ENCODE data around the gene NOB1.

NOB1 gene

DNA sequence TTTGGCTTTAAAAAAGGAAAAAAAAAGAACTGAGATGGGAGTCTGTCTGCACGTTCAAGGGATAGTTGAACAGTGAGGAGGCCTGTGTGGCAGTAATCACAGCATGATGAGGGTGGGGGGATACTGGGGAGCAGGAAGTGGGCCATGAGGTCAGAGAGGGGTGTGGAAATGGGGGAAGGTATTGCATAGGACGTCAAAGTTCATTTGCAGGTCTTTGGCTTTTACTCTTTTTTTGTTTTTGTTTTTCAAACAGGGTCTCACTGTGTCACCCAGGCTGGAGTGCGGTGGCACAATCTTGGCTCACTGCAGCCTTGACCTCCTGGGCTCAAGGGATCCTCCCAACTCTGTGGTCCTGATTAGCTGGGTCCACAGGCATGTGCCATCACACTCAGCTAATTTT is 26.4 kb upstream of the NOB1 start:
- DNase-seq: no peak
- no peak for ATAC-seq (ENCODE audit: insufficient read depth, low read depth)
- H3K4me1 ChIP-seq (ENCODE audit: insufficient read depth, low read length): no peaks in the 10 kb centered on the region

DNA sequence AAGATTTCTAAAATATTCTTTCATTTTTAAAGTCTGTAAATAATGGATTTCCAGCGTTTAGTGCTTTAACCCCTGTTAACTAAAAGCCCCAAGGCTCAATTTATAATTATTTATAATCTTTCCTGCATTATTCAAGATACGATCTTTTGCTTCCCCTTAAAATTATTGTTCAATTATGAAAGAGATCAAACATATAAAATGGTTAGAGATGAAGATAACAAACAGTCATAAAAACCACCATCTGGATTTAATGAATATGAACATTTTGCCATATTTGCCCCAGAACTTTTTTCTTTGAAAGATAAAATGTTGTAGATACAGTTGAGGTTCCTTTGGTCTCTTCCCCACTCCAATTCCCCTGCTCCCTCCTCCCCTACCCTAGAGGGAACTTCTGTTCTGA is 25.0 kb upstream of the NOB1 start:
- no peak overlapping the region for H2AFZ ChIP-seq (ENCODE audit: low read depth, low read length)

More for the DNA sequence above, 26.4 kb upstream of the NOB1 start:
- Histone ChIP-seq H3K9ac (ENCODE audit: low read depth, low read length) (no peak overlapping the region), H3K4me2 (ENCODE audit: insufficient read depth, low read length) (no peak overlapping the region), H3K36me3 (ENCODE audit: insufficient read depth, low read length) (no peaks in the 10 kb centered on the region), H4K20me1 (ENCODE audit: insufficient read depth, low read length) (no peaks in the 10 kb centered on the region), H3K9me3 (ENCODE audit: insufficient read depth, low read length, severe bottlenecking) (peaks cover under 1% of the 10 kb centered on the region), H3K79me2 (ENCODE audit: insufficient read depth, low read length) (no peaks in the 10 kb centered on the region), H3K27ac (ENCODE audit: low read length) (no peak overlapping the region), H2AFZ (ENCODE audit: low read depth, low read length) (no peak overlapping the region), H3K27me3 (ENCODE audit: insufficient read depth, low read length, poor library complexity) (no peaks in the 10 kb centered on the region), H3K4me3 (ENCODE audit: low read depth in 1 of 2, low read length in 2 of 2) (no peak overlapping the region)
- TF ChIP-seq, protein P1, sequence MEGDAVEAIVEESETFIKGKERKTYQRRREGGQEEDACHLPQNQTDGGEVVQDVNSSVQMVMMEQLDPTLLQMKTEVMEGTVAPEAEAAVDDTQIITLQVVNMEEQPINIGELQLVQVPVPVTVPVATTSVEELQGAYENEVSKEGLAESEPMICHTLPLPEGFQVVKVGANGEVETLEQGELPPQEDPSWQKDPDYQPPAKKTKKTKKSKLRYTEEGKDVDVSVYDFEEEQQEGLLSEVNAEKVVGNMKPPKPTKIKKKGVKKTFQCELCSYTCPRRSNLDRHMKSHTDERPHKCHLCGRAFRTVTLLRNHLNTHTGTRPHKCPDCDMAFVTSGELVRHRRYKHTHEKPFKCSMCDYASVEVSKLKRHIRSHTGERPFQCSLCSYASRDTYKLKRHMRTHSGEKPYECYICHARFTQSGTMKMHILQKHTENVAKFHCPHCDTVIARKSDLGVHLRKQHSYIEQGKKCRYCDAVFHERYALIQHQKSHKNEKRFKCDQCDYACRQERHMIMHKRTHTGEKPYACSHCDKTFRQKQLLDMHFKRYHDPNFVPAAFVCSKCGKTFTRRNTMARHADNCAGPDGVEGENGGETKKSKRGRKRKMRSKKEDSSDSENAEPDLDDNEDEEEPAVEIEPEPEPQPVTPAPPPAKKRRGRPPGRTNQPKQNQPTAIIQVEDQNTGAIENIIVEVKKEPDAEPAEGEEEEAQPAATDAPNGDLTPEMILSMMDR (IDR thresholded peaks at IDR 0.05; ENCODE audit: borderline replicate concordance, extremely low read depth, low read length, poor library complexity, severe bottlenecking): no peak
- no peak for TF ChIP-seq EZH2 (IDR thresholded peaks at IDR 0.05; ENCODE audit: borderline replicate concordance, low read depth, low read length, severe bottlenecking)

DNA sequence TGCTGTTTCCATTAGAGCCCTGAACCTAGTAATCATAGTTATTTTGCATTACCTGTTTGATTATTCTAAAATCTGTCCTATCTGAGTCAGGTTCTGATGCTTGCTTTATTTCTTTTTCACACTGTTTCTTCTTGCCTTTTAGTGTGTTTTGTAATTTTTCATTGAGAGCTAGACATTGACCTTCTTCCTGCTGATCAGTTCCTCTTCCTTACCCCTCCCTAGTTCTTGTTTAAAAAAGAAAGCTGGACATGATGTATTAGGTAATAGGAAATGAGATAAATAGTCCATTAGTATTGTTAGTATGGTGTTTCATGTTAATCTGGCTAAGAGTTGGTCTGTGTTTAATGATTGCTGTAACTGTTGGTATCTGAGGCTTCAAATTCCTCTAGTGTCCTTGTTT is 20.8 kb upstream of the NOB1 start:
- Histone ChIP-seq H3K9ac (ENCODE audit: low read depth, low read length) (no peak overlapping the region), H3K27me3 (ENCODE audit: insufficient read depth, low read length, poor library complexity) (no peaks in the 10 kb centered on the region), H3K9me3 (ENCODE audit: insufficient read depth, low read length, severe bottlenecking) (peaks cover 9% of the 10 kb centered on the region), H2AFZ (ENCODE audit: low read depth, low read length) (no peak overlapping the region), H3K4me1 (ENCODE audit: insufficient read depth, low read length) (no peaks in the 10 kb centered on the region), H4K20me1 (ENCODE audit: insufficient read depth, low read length) (no peaks in the 10 kb centered on the region), H3K4me2 (ENCODE audit: insufficient read depth, low read length) (no peak overlapping the region), H3K27ac (ENCODE audit: low read length) (no peak overlapping the region), H3K4me3 (ENCODE audit: low read depth in 1 of 2, low read length in 2 of 2) (no peak overlapping the region), H3K36me3 (ENCODE audit: insufficient read depth, low read length) (no peaks in the 10 kb centered on the region), H3K79me2 (ENCODE audit: insufficient read depth, low read length) (peaks cover 13% of the 10 kb centered on the region; the same call in 1 of the 2 replicates)
- no peak for ATAC-seq (ENCODE audit: insufficient read depth, low read depth)
- no peak for TF ChIP-seq EZH2 (IDR thresholded peaks at IDR 0.05; ENCODE audit: borderline replicate concordance, low read depth, low read length, severe bottlenecking)
- TF ChIP-seq, protein P1 (IDR thresholded peaks at IDR 0.05; ENCODE audit: borderline replicate concordance, extremely low read depth, low read length, poor library complexity, severe bottlenecking): no peak
- DNase-seq: no peak

More for the DNA sequence above, 25.0 kb upstream of the NOB1 start:
- H3K79me2 ChIP-seq (ENCODE audit: insufficient read depth, low read length): peaks cover 3% of the 10 kb centered on the region; the same call in 1 of the 2 replicates
- H3K27me3 ChIP-seq (ENCODE audit: insufficient read depth, low read length, poor library complexity): no peaks in the 10 kb centered on the region
- H3K9ac ChIP-seq (ENCODE audit: low read depth, low read length): no peak overlapping the region
- H3K36me3 ChIP-seq (ENCODE audit: insufficient read depth, low read length): no peaks in the 10 kb centered on the region
- peaks cover 9% of the 10 kb centered on the region for H3K9me3 ChIP-seq (ENCODE audit: insufficient read depth, low read length, severe bottlenecking)
- ATAC-seq (ENCODE audit: insufficient read depth, low read depth) (no peak), DNase-seq (no peak)
- H3K27ac ChIP-seq (ENCODE audit: low read length): no peak overlapping the region
- H3K4me2 ChIP-seq (ENCODE audit: insufficient read depth, low read length): no peak overlapping the region
- no peaks in the 10 kb centered on the region for H3K4me1 ChIP-seq (ENCODE audit: insufficient read depth, low read length)
- no peak for TF ChIP-seq EZH2 (IDR thresholded peaks at IDR 0.05; ENCODE audit: borderline replicate concordance, low read depth, low read length, severe bottlenecking)
- TF ChIP-seq, protein P1 (IDR thresholded peaks at IDR 0.05; ENCODE audit: borderline replicate concordance, extremely low read depth, low read length, poor library complexity, severe bottlenecking): no peak
- H4K20me1 ChIP-seq (ENCODE audit: insufficient read depth, low read length): no peaks in the 10 kb centered on the region
- no peak overlapping the region for H3K4me3 ChIP-seq (ENCODE audit: low read depth in 1 of 2, low read length in 2 of 2)
